Measurements from ENCODE around the gene RAB3IL1. TPM values are rescaled to one million over a fixed set of nuclear protein-coding genes. Genes with fewer than 3 reads are reported as not detected.

The RAB3IL1 gene
- polyA plus RNA-seq, 3 donors = 0.13 TPM; not detected in 2

GRCh38 chr11:61875698-61876097, 41.7 kb downstream of the RAB3IL1 start:
- H3K9me3 ChIP-seq (replicated peaks in 1 of 2; ENCODE audit: control insufficient read depth in 1 of 2, insufficient read depth in 1 of 2, low read length in 2 of 2) = no peaks in the 10 kb centered on the region
- H3K4me1 Mint-ChIP-seq = peaks cover 7% of the 10 kb centered on the region
- no peak overlapping the region for H2AFZ ChIP-seq (ENCODE audit: insufficient read depth, low read depth, low read length, poor library complexity, severe bottlenecking)
- no peak for DNase-seq
- H3K9me3 Mint-ChIP-seq = no peaks in the 10 kb centered on the region
- H3K36me3 Mint-ChIP-seq = no peaks in the 10 kb centered on the region
- no peaks in the 10 kb centered on the region for H4K20me1 ChIP-seq (ENCODE audit: insufficient read depth, low read length)
- H3K27ac ChIP-seq (ENCODE audit: low read depth in 1 of 2, low read length in 2 of 2) = no peak overlapping the region
- no peak overlapping the region for H3K4me2 ChIP-seq (replicated peaks; ENCODE audit: extremely low read depth, low read length, poor library complexity, severe bottlenecking)
- H3K27ac Mint-ChIP-seq = no peak overlapping the region
- no peaks in the 10 kb centered on the region for H3K79me2 ChIP-seq (ENCODE audit: insufficient read depth, low read length)
- peaks cover 3 to 5% of the 10 kb centered on the region in 2 donors for H3K4me1 ChIP-seq (ENCODE audit: control insufficient read depth in 1 of 2, insufficient read depth in 2 of 2, low read length in 2 of 2)
- no peaks in the 10 kb centered on the region for H3K36me3 ChIP-seq (replicated peaks in 1 of 2; ENCODE audit: control insufficient read depth in 1 of 2, insufficient read depth in 2 of 2, low read length in 2 of 2)
- intact Hi-C loops (cut with micrococcal nuclease) = no loop called here
- no peak overlapping the region for H3K4me3 ChIP-seq (replicated peaks in 1 of 3; ENCODE audit: low read depth in 2 of 3, low read length in 3 of 3)
- H3K27me3 Mint-ChIP-seq (ENCODE audit: low read depth in 3 of 3) = peaks cover 8 to 13% (median 11%) of the 10 kb centered on the region in 3 donors
- 96% methylated on average over 2 of the region's 14 CpGs for WGBS (ENCODE audit: insufficient coverage)
- no peak for TF ChIP-seq CTCF (IDR thresholded peaks at IDR 0.05)
- H3K4me3 Mint-ChIP-seq = no peak overlapping the region
- H3K27me3 ChIP-seq (ENCODE audit: control insufficient read depth in 2 of 2, insufficient read depth in 2 of 2, low read length in 2 of 2) = peaks cover 0 to 10% of the 10 kb centered on the region in 2 donors
- no peak overlapping the region for H3K9ac ChIP-seq (ENCODE audit: insufficient read depth, low read length, poor library complexity, severe bottlenecking)

GRCh38 chr11:61874853-61875252, 42.5 kb downstream of the RAB3IL1 start:
- Histone ChIP-seq H3K36me3 (replicated peaks in 1 of 2; ENCODE audit: control insufficient read depth in 1 of 2, insufficient read depth in 2 of 2, low read length in 2 of 2) (no peaks in the 10 kb centered on the region), H3K4me2 (replicated peaks; ENCODE audit: extremely low read depth, low read length, poor library complexity, severe bottlenecking) (no peak overlapping the region), H3K79me2 (ENCODE audit: insufficient read depth, low read length) (no peaks in the 10 kb centered on the region), H3K27me3 (ENCODE audit: control insufficient read depth in 2 of 2, insufficient read depth in 2 of 2, low read length in 2 of 2) (peaks cover 0 to 13% of the 10 kb centered on the region in 2 donors), H3K27ac (ENCODE audit: low read depth in 1 of 2, low read length in 2 of 2) (no peak overlapping the region), H3K9me3 (replicated peaks in 1 of 2; ENCODE audit: control insufficient read depth in 1 of 2, insufficient read depth in 1 of 2, low read length in 2 of 2) (no peaks in the 10 kb centered on the region), H2AFZ (ENCODE audit: insufficient read depth, low read depth, low read length, poor library complexity, severe bottlenecking) (no peak overlapping the region), H4K20me1 (ENCODE audit: insufficient read depth, low read length) (no peaks in the 10 kb centered on the region), H3K9ac (ENCODE audit: insufficient read depth, low read length, poor library complexity, severe bottlenecking) (no peak overlapping the region), H3K4me3 (replicated peaks in 1 of 3; ENCODE audit: low read depth in 2 of 3, low read length in 3 of 3) (no peak overlapping the region), H3K4me1 (ENCODE audit: control insufficient read depth in 1 of 2, insufficient read depth in 2 of 2, low read length in 2 of 2) (peaks cover 3 to 5% of the 10 kb centered on the region in 2 donors)
- no peak overlapping the region for H3K4me3 Mint-ChIP-seq
- 100% methylated on average over 1 of the region's 3 CpGs for WGBS (ENCODE audit: insufficient coverage)
- H3K27me3 Mint-ChIP-seq (ENCODE audit: low read depth in 3 of 3) = peaks cover 11 to 20% (median 13%) of the 10 kb centered on the region in 3 donors
- no peak for DNase-seq
- intact Hi-C loops (cut with micrococcal nuclease) = no loop called here
- no peaks in the 10 kb centered on the region for H3K36me3 Mint-ChIP-seq
- H3K4me1 Mint-ChIP-seq = peaks cover 7% of the 10 kb centered on the region
- H3K27ac Mint-ChIP-seq = no peak overlapping the region
- TF ChIP-seq CTCF (IDR thresholded peaks at IDR 0.05) = no peak
- H3K9me3 Mint-ChIP-seq = no peaks in the 10 kb centered on the region
